Ascending aorta (tissue), 2 donors: ENCODE data around the gene APBA2. TPM values are rescaled to one million over a fixed set of nuclear protein-coding genes. Genes with fewer than 3 reads are reported as not detected.

Experiments
- DNase-seq, 2 donors: peaks; one replicate each; pipeline ENCODE4 v3.0.0-alpha.2; 2019; ENCODE audit warnings: low spot score in 2 of 2
- H3K27ac ChIP-seq, 2 donors: fragments of 200-600 bp; sonication (generic); one replicate each; pipeline ENCODE4 v1.5.1; 2016 to 2017; ENCODE audit warnings: mild to moderate bottlenecking in 1 of 2
- H3K27me3 ChIP-seq: fragments of 200-600 bp; sonication (generic); one replicate; pipeline ENCODE4 v1.5.1; 2017
- H3K36me3 ChIP-seq, 2 donors: fragments of 200-600 bp; sonication (generic); one replicate each; pipeline ENCODE4 v1.5.1; 2016
- H3K4me1 ChIP-seq, 2 donors: fragments of 200-600 bp; sonication (generic); one replicate each; pipeline ENCODE4 v1.5.1; 2016 to 2017; ENCODE audit warnings: mild to moderate bottlenecking in 1 of 2
- H3K4me3 ChIP-seq, 2 donors: fragments of 200-600 bp; sonication (generic); one replicate each; pipeline ENCODE4 v1.5.1; 2016 to 2017; ENCODE audit warnings: mild to moderate bottlenecking in 1 of 2
- H3K9me3 ChIP-seq, 2 donors: fragments of 200-600 bp; sonication (generic); one replicate each; pipeline ENCODE4 v1.5.1; 2016
- CTCF ChIP-seq, 3 experiments: fragments of 200-600 bp in 2 of 3; fragments of 450-650 bp in 1 of 3; sonication (generic) in 2 of 3; IDR thresholded peaks; one replicate each; pipeline ENCODE4 v1.5.1; 2016 to 2019; ENCODE audit warnings: antibody characterized with exemption in 3 of 3, mild to moderate bottlenecking in 1 of 3, moderate library complexity in 1 of 3
- intact Hi-C: fragments of 100-400 bp; cut with DNase I; formaldehyde crosslinking; loops from one replicate; pipeline ENCODE4 v1.15.1; 2023
- total RNA-seq: library from RNA; depleted of rRNA; stranded (reverse); fragments of >200 nt; gene quantifications from one replicate; pipeline ENCODE4 v1.1.0, GENCODE V29; 2016

APBA2 gene
- total RNA-seq, 1 donor from 2014 or later = 2.4 TPM

DNA sequence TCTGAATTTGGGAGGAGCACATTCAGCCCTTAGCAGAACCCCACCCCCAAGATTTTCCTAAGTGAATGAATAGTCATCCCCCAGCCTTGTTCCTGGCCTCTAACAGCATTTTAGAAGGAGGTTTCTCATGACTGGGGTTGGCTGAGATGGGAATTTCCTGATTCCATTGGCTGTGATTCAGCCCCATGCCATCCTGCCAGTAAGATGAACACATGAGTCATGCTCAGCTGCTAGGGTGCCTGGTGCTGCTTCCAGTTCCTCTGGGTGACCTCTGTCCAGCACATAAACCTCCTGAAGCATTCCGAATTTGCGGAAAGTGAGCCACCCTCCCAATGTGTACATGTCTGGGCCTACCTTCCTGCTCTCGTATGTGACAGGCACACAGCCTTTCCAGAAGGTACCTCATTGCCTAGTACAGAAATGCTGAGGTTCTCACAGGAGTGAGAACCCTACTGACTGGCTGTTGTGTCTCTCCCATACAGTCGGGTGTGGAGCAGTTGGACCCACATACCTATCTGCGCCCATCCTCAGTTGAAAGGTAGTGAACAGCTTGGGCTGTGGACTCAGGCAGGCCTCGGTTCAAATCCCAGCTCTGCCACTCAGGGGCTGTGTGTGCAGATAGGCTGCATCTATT is 91.7 kb downstream of the APBA2 start:
- Histone ChIP-seq H3K36me3 (no peaks in the 10 kb centered on the region), H3K27me3 (no peaks in the 10 kb centered on the region), H3K27ac (peak overlapping the region in 1 of 2 donors; percentile 40), H3K4me3 (no peak overlapping the region), H3K9me3 (no peaks in the 10 kb centered on the region), H3K4me1 (no peaks in the 10 kb centered on the region)
- intact Hi-C loops = no loop called here
- no peak for DNase-seq
- no peak for TF ChIP-seq CTCF (IDR thresholded peaks at IDR 0.05)

DNA sequence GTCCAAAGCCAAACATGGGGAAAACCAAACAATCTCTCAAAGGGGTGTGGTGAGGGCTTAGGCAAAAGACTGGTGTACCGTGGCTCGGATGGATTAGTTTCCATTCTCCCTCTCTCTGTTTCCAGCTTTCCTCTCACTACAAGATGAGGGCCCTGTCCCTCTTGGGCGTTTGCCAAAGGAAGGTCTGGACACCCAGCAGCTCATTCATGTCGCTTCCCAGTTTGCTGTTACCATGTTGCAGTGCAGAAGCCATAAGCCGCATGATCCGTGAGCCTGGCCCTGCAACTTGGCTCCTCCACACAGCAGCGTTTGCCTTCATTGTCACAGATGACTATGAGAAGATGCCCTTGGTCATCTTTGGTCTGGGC is 92.2 kb downstream of the APBA2 start:
- Histone ChIP-seq H3K27me3 (no peaks in the 10 kb centered on the region), H3K4me3 (no peak overlapping the region), H3K9me3 (no peaks in the 10 kb centered on the region), H3K4me1 (no peaks in the 10 kb centered on the region), H3K36me3 (no peaks in the 10 kb centered on the region), H3K27ac (no peak overlapping the region)
- DNase-seq = no peak
- no peak for TF ChIP-seq CTCF (IDR thresholded peaks at IDR 0.05)
- intact Hi-C loops = no loop called here

- no peak overlapping the region for H3K4me3 ChIP-seq
- no peaks in the 10 kb centered on the region for H3K36me3 ChIP-seq
- no peaks in the 10 kb centered on the region for H3K9me3 ChIP-seq
- intact Hi-C loops = no loop called here
- no peak for DNase-seq
- H3K27ac ChIP-seq = no peak overlapping the region
- H3K4me1 ChIP-seq = no peaks in the 10 kb centered on the region
- H3K27me3 ChIP-seq = no peaks in the 10 kb centered on the region
- no peak for TF ChIP-seq CTCF (IDR thresholded peaks at IDR 0.05)
Observed at GRCh38 chr15:28978661-28979060, 92.9 kb downstream of the APBA2 start.

GRCh38 chr15:28979208-28979841 is 93.6 kb downstream of the APBA2 start:
- no peaks in the 10 kb centered on the region for H3K9me3 ChIP-seq
- intact Hi-C loops = no loop called here
- no peak for TF ChIP-seq CTCF (IDR thresholded peaks at IDR 0.05)
- no peaks in the 10 kb centered on the region for H3K27me3 ChIP-seq
- DNase-seq = no peak
- no peaks in the 10 kb centered on the region for H3K36me3 ChIP-seq
- H3K4me1 ChIP-seq = no peaks in the 10 kb centered on the region
- no peak overlapping the region for H3K27ac ChIP-seq
- H3K4me3 ChIP-seq = no peak overlapping the region

DNA sequence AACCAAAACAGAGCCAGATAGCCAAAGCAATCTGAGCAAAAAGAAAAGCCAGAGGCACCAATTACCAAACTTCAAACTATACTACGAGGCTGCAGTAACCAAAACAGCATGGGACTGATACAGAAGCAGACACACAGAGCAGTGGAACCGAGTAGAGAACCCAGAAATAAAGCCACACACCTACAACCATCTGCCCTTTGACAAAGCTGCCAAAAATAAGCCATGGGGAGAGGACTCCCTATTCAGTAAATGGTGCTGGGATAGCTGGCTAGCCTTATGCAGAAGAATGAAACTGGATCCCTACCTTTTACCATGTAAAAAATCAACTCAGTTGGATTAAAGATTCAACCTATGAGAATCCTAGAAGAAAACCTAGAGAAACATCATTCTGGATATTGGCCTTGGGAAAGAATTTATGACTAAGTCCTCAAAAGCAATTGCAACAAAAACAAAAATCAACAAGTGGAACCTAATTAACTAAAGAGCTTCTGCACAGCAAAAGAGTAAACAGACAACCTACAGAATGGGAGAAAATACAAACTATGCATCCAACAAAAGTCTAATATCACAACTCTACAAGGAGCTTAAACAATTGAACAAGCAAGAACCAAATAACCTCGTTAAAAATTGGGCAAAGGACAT is 95.1 kb downstream of the APBA2 start:
- H3K27me3 ChIP-seq = no peaks in the 10 kb centered on the region
- DNase-seq = no peak
- H3K9me3 ChIP-seq = no peaks in the 10 kb centered on the region
- H3K36me3 ChIP-seq = no peaks in the 10 kb centered on the region
- no peak for TF ChIP-seq CTCF (IDR thresholded peaks at IDR 0.05)
- H3K27ac ChIP-seq = no peak overlapping the region
- intact Hi-C loops = no loop called here
- H3K4me1 ChIP-seq = no peaks in the 10 kb centered on the region
- H3K4me3 ChIP-seq = no peak overlapping the region
